ENCODE measurements around the gene EP400.

Gene EP400

DNA sequence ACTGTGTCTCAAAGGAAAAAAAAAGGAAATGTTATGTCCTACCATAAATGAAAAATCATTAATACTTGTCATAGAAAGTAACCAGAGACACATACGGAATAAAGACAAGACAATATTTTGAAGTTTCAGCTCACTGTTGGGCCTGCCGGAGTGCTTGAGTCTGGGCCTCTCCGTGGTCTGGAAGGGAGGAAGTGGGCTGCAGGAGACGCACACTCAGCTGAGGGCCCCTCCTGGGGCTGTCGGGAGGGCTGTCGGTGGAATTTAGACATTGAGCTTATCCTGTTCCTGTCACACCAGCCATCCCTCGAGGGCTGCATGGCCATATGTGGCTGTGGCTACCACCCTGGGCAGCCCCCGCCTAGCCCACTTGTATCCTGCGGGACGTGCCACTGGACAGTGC, 113.7 kb downstream of the EP400 start:
- Mint-ChIP-seq H3K4me1 (peaks cover 46% of the 10 kb centered on the region), H3K4me3 (peak overlapping the region in 1 of 2 donors; percentile 14), H3K9me3 (no peaks in the 10 kb centered on the region), H3K27me3 (no peaks in the 10 kb centered on the region), H3K27ac (peak overlapping the region in 1 of 2 donors; percentile 86)
- ATAC-seq = peak; percentile 42
- DNase-seq = no peak

DNA sequence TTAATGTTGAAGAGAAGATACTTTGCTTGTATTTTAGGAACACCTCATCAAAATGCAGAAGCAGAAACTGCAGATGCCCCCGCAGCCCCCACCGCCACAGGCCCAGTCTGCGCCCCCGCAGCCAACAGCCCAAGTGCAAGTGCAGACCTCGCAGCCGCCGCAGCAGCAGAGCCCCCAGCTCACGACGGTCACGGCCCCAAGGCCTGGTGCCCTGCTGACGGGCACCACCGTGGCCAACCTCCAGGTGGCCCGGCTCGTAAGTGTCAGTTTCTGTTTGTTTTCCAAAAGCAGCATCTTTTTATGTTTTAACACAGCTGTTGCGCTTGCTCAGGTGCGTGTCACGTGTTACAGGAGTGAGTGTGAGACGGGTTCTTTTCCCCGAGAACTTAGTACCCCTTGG, 114.9 kb downstream of the EP400 start:
- H3K27me3 Mint-ChIP-seq = no peaks in the 10 kb centered on the region
- peaks cover 46% of the 10 kb centered on the region for H3K4me1 Mint-ChIP-seq
- H3K9me3 Mint-ChIP-seq = no peaks in the 10 kb centered on the region
- no peak overlapping the region for H3K4me3 Mint-ChIP-seq
- DNase-seq = no peak
- no peak for ATAC-seq
- peak overlapping the region in 1 of 2 donors; percentile 43 for H3K27ac Mint-ChIP-seq

DNA sequence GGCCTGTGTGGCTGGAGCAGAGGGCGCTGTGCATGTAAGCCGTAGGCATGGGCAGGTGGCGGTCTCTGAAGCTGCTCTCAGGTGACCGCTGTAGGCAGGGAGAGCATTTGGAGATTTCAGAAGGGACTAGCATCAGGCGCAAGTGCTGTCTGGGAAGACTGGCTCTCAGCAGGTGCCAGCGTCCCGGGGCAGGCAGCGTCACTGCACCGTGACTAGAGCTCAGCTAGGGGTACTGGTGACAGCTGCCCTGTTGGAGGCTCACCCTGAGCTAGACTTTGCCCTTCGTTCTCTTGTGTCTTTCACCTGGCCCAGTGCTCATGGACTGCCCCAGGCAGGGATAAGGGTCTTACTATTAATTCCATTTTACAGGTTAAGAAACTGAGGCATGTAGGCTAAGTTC, 115.5 kb downstream of the EP400 start:
- no peak for DNase-seq
- Mint-ChIP-seq H3K27me3 (no peaks in the 10 kb centered on the region), H3K4me3 (no peak overlapping the region), H3K9me3 (no peaks in the 10 kb centered on the region), H3K4me1 (peaks cover 46% of the 10 kb centered on the region), H3K27ac (no peak overlapping the region)
- no peak for ATAC-seq

DNA sequence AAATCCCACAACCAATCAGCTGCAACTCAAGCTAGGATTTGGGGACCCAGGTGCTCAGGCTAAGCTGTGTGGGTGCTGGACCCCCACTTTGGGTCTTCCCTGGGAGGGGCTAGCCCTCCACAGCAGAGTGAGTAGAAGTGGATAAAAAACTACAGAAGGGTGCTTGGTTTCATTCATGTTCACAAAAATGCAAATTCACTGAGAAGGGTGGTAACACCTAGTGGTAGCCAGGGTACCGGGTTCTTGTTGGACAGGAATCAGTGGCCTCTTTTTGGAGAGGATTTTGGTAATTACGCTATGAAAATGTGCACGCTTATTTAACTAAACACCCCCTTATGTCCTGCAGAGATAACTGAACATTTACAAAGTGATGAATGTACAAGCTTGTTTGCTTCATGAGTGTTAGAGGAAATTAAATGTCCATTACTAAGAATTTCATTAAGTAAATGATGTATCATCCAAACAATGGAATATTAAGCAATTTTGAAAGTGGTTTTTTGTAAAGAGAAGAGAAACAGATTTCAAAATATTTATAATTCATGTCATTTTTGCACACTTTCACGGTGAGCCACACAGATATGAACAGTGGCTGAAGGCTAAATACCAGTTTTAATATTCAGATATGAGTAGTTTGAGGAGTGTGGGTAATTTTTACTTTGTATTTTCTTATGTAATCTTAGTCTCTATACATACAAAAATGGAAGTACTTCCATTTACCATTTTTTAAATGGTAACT, 116.0 kb downstream of the EP400 start:
- Mint-ChIP-seq H3K4me3 (peak overlapping the region; percentile 56 to 80), H3K27me3 (no peaks in the 10 kb centered on the region)
- ATAC-seq = peak; percentile 40

DNA sequence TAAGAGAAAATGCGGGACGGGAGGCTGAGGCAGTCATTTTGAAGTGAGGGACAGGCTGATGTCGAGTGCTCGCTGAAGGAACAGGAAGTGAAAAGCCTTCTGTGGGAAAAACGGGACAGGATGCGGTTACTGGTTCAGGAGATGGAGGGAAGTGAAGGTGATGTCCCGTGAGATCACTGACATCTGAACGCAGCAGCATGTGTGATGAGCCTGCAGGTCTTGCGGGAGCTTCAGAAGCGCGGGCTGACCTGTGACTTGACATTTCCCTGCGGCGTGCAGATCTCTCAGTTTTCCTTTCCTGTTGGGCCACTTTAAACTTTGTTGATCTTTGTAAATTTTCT, 116.6 kb downstream of the EP400 start:
- Mint-ChIP-seq H3K27ac (peak overlapping the region; percentile 82 to 96), H3K4me3 (peak overlapping the region; percentile 56 to 80), H3K4me1 (peaks cover 46% of the 10 kb centered on the region), H3K27me3 (no peaks in the 10 kb centered on the region), H3K9me3 (no peaks in the 10 kb centered on the region)
- ATAC-seq = peak; percentile 77
- DNase-seq = peak in 1 of 2 donors; percentile 51

More for the DNA sequence above, 116.0 kb downstream of the EP400 start:
- H3K4me1 Mint-ChIP-seq = peaks cover 46% of the 10 kb centered on the region
- peak overlapping the region; percentile 82 to 96 for H3K27ac Mint-ChIP-seq
- H3K9me3 Mint-ChIP-seq = no peaks in the 10 kb centered on the region
- no peak for DNase-seq

DNA sequence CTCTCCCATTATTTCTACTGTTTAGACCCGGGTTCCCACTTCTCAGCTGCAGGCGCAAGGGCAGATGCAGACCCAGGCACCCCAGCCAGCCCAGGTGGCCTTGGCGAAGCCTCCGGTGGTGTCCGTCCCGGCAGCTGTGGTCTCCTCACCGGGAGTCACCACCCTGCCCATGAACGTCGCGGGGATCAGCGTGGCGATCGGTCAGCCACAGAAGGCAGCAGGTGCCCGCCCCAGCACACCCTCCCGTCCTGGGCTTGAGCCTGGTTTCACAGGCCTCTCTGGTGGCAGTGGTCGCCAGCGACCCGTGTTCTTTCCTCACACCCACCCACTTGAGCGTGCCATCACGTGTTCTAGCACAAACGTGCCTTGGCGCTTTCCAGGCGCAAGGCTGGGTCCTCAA, 117.0 kb downstream of the EP400 start:
- peak overlapping the region in 1 of 2 donors; percentile 96 for H3K27ac Mint-ChIP-seq
- peak overlapping the region; percentile 56 to 80 for H3K4me3 Mint-ChIP-seq

DNA sequence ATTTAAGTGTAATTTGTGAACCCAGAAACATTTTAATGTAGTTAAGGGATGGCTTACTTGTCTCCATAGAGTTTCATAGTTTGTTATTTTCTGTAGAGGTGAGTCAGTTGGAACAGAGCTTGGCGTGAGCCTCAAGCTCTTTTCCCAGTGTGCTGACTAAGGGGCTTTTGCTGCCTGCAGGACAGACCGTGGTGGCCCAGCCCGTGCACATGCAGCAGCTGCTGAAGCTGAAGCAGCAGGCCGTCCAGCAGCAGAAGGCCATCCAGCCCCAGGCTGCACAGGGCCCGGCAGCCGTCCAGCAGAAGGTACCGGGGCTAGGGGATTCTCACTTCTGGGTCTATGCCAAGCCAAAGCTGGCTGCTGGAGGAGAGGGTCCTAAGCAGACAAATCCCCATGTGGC, 117.4 kb downstream of the EP400 start:
- Mint-ChIP-seq H3K4me3 (peak overlapping the region in 1 of 2 donors; percentile 15), H3K4me1 (peaks cover 46% of the 10 kb centered on the region), H3K9me3 (no peaks in the 10 kb centered on the region), H3K27me3 (no peaks in the 10 kb centered on the region), H3K27ac (no peak overlapping the region)
- ATAC-seq (no peak), DNase-seq (no peak)

More for the DNA sequence above, 117.0 kb downstream of the EP400 start:
- ATAC-seq (no peak), DNase-seq (no peak)
- Mint-ChIP-seq H3K4me1 (peaks cover 46% of the 10 kb centered on the region), H3K9me3 (no peaks in the 10 kb centered on the region), H3K27me3 (no peaks in the 10 kb centered on the region)

DNA sequence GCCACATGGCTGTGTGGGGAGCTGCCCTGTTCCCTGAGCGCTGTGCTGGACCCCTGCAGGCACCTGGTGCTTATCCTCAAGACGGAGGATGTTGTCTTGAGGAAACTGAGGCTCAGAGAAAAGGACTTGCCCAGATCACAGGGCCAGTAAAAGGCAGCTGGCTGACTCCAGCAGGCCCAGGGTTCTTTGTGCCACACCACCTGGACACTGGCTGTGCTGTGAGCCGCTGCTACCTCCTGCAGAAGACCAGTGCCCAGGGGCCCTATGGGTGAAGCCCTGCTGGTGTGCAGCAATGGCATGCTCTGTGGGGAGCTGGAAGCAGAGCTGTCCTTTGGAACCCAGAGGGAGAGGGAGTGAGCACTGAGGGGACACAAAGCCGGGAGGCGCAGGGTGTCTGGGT, 118.5 kb downstream of the EP400 start:
- Mint-ChIP-seq H3K4me3 (no peak overlapping the region), H3K27me3 (no peaks in the 10 kb centered on the region), H3K9me3 (no peaks in the 10 kb centered on the region), H3K4me1 (peaks cover 37% of the 10 kb centered on the region), H3K27ac (no peak overlapping the region)
- no peak for DNase-seq
- no peak for ATAC-seq

DNA sequence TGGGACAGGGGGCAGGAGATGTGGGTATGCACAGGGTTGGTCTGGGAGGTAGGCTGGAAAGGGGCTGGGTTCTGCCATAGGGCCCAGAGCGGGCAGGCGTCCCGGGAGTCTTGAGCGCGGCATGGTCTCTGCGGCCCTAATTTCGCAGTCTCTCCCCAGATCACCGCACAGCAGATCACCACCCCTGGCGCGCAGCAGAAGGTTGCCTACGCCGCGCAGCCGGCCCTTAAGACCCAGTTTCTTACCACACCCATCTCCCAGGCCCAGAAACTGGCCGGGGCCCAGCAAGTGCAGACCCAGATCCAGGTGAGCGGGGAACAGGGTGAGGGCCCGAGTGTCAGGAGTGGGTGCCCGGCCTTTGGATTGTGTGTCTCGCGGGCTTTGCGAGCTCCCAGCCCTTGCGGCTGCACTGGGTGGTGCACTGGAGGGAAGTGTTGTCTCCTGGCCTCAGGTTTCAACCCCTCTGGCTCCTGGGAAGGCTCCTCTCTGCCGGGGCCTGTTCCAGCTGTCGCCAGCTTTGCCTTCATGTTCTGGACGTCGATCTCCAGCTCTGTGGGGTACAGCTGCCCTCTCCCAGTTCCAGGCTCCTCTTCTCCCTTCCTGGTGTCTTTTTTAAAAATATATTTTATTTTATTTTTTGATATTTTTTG, 119.7 kb downstream of the EP400 start:
- Mint-ChIP-seq H3K9me3 (no peaks in the 10 kb centered on the region), H3K27me3 (no peaks in the 10 kb centered on the region), H3K27ac (no peak overlapping the region), H3K4me3 (no peak overlapping the region), H3K4me1 (peaks cover 26% of the 10 kb centered on the region)
- DNase-seq = no peak
- no peak for ATAC-seq

DNA sequence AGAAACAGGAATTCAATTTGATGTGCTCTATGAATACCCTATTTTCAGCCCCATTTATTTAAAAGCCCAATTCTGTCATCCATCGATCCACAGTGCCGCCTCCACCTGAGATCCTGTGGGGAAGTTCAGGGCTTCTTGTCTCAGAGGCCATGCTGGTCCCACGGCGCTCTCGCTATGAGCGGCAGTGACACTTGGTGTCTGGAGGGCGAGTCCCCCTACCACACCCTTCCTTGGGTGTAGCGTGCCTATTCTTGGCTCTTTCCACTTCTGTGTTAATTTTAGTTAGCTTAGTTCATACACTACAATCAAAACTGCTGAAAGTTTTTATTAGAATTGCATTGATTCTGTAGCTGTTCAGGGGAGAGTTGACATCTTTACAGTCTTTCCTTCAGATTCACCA, 120.6 kb downstream of the EP400 start:
- Mint-ChIP-seq H3K27me3 (no peaks in the 10 kb centered on the region), H3K4me3 (no peak overlapping the region), H3K27ac (no peak overlapping the region), H3K9me3 (no peaks in the 10 kb centered on the region), H3K4me1 (peaks cover 18% of the 10 kb centered on the region)
- ATAC-seq (no peak), DNase-seq (no peak)

DNA sequence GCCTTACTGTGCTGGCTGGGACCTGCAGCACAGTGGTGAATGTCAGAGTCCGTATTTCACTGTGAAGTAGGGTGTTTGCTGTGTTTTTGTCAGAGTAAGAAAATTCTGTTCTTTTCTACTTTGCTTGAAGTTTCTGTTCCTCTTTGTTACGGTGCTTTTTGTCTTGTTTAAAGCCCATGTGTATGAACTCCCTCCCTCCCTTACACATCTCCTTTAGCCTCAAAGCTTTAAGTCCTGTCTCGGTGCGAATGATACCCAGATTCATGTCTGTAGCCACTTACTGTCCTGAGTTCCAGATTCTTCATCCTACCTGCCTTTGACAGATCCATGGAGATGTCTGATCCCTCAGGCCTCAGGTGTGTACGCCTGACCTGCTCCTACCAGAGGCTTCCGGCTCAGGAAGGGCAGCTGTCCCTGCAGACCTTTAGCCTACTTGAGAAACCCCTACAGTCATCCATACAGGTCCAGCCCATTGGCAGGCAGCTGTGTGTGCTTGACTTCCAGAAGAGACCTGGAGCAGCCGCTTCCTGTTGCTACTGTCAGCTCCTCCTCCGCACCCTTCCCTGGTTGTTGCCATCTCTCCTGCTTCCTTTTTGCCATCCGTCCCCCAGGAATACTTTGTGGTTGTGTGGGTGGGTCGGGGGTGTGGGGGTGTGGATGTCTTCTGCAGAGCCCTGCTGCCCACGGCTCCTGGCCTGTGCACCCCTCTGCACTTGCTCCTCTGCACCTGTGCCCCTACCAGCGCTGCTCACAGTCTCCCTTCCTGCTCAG, 121.5 kb downstream of the EP400 start:
- DNase-seq (no peak), ATAC-seq (no peak)
- Mint-ChIP-seq H3K4me1 (peaks cover 9% of the 10 kb centered on the region), H3K27ac (no peak overlapping the region), H3K9me3 (no peaks in the 10 kb centered on the region), H3K27me3 (no peaks in the 10 kb centered on the region), H3K4me3 (no peak overlapping the region)

DNA sequence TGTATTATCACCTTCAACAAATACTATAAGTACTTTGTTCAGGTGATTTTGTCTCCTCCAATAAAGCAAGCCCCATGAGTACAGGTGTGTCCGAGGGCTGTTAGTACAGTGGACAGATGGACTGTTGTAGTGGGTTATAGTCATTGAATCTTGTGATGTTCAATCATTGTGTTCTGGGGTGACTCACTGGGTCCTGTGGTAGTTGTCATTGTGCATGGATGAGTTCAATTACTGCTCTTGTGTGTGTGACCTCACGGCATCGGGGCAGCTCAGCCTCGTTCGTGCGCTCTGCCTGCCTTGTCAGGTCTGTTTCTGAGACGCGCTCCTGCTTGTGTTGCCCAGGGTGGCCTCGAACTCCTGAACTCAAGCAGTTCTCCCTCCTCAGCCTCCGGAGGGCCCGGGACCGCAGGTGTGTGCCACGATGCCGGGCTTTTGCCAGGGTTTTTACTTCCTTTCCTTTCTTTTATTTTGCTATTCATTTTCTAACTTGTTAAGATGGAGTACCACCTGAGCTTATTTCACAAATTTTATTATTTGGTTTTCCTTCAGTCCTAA, 122.2 kb downstream of the EP400 start:
- Mint-ChIP-seq H3K9me3 (no peaks in the 10 kb centered on the region), H3K4me1 (peaks cover 2% of the 10 kb centered on the region), H3K4me3 (no peak overlapping the region), H3K27me3 (no peaks in the 10 kb centered on the region), H3K27ac (no peak overlapping the region)
- ATAC-seq (no peak), DNase-seq (no peak)

DNA sequence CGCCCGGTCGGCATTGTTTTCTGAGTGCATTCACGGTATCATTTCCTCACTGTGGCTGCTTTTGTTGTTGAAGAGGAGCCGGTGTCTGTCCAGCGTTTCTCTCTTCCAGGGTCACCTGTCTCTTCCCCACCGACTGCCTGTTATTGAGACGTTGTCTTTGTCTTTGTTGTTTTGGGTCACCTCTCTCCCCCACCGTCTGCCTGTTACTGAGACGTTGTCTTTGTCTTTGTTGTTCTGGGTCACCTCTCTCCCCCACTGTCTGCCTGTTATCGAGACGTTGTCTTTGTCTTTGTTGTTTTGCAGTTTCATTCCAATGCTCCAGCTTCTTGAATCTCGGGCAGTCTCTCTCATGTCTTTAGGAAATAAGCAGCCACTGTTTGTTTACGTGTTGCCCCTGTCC, 124.5 kb downstream of the EP400 start:
- Mint-ChIP-seq H3K4me3 (no peak overlapping the region), H3K27me3 (no peaks in the 10 kb centered on the region), H3K9me3 (no peaks in the 10 kb centered on the region), H3K27ac (no peak overlapping the region), H3K4me1 (no peaks in the 10 kb centered on the region)
- DNase-seq = no peak
- no peak for ATAC-seq

DNA sequence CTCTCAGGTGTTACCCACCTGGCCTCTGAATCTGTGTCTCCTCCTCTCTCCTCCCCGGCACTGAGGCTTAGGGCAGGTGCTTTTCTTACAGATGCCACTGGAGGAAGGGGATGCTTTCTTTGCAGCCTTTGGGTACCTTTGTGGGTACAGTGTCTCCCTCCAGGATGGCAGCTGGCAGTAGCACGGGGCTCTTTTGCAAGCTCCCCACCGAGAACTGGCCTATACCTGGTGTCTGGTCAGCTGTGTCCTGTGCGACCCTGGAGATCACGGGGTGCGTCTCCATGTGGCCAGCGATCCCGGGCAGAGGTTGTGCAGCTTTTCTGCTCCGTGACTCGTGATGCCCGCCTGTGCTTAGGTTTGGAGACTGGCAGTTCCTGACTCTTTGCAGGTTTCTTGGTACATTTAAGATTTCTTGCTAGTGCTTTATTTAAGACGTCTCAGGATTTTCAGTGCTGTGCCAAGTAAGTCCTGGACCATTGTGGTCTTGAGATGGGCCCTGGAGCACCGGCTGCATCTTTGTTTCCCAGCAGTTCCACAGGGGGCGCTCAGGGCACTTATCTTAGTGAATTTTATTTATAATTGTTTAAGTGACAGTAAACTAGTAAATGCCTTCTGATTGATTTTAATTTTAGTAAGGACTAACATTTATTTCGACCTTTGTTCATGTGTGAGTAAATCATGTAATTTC, 125.4 kb downstream of the EP400 start:
- ATAC-seq (no peak), DNase-seq (no peak)
- no peaks in the 10 kb centered on the region for H3K4me1 Mint-ChIP-seq
- no peaks in the 10 kb centered on the region for H3K27me3 Mint-ChIP-seq
- H3K4me3 Mint-ChIP-seq = no peak overlapping the region
- no peaks in the 10 kb centered on the region for H3K9me3 Mint-ChIP-seq
- no peak overlapping the region for H3K27ac Mint-ChIP-seq

DNA sequence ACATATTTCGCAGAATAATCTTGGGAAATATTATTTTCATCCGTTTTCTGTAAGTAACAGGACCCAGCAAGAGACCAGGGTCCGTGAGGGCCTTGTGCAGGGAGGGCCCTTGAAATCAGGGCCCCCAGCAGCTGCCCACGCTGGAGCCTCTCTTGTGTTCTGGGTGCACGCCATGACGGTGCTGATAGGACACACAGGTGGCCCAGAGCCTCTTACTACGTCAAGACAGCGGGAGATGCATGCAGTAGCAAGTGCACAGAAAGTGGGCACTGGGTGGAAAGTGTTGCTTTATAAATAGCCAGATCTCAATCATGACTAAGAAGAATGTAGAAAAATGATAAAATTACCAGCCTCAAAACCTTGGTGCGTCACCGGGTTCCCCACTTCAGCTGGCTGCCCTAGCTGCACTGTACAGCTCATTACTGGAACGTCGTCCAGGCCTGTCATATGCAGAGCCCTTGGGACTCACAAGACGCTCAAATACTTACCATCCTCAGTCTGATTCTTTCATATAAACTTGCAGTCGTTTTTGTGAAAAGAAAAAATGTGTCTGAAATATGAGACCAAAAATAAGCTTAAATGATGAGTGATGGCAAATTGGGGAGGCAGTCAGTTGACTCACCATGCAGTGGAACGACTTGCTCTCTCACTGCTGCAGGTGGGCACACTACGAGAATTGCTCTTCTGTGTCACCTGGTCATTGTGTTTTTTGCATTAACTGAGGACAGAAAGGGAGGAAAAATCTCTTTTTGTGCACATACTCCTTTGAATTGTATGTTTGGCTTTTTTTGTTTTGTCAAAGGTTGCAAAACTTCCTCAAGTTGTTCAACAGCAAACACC, 126.2 kb downstream of the EP400 start:
- Mint-ChIP-seq H3K27ac (no peak overlapping the region), H3K4me3 (no peak overlapping the region), H3K4me1 (no peaks in the 10 kb centered on the region), H3K27me3 (no peaks in the 10 kb centered on the region), H3K9me3 (no peaks in the 10 kb centered on the region)
- no peak for DNase-seq
- ATAC-seq = no peak
